ENCODE results near the gene FNIP1. TPM values are rescaled to one million over a fixed set of nuclear protein-coding genes. Genes with fewer than 3 reads are reported as not detected.

The FNIP1 gene
- total and polyA plus RNA-seq, 9 of the 15 experiments (the other 6 are each of a cell fraction or from before 2014, with no cell fraction given), result 5.0 to 32.8 (median 18.4) TPM

DNA sequence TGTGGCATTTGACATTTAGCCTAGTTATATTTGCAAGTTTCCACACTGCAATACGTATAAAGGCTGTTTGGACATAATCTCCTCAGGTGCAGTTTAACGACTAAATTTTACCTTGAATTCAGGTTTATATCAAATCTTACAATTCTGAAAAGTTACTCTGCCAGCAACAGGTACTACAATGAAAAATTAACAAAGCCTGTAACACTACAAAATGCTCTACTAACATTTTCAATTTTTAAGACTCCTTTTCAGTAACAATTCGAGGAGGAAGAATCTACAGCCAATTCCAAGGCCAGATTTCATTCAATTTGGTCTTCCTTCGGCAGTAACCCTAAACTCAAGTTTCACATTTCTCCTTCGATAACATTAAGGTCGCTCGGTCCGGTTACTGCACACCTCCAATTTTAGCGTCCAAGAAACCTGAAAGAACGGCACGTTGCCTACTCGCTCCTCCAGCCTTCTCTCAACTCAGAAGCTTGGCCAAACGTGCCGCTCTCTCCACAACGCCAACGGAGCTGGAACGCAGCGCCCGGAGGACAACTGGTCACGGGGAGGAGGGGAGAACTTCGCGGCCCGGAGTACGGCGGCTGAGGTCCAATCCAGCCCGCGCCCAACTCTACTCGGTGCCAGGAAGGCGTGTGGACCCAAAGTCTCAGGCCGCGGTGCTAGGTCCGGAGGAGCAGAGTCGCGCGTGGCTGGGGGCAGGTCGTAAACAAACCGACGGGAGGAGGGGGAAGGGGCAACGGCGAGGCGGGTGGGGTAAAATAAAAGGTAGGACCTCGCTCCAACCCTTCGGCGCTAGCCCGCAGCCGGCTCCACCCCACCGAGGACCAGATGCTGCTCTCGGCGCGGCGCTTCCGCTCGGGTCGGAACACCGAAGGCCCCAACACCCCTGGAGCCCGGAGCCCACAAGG is 681 bp downstream of the FNIP1 start (continued):
- TF ChIP-seq, protein P1, sequence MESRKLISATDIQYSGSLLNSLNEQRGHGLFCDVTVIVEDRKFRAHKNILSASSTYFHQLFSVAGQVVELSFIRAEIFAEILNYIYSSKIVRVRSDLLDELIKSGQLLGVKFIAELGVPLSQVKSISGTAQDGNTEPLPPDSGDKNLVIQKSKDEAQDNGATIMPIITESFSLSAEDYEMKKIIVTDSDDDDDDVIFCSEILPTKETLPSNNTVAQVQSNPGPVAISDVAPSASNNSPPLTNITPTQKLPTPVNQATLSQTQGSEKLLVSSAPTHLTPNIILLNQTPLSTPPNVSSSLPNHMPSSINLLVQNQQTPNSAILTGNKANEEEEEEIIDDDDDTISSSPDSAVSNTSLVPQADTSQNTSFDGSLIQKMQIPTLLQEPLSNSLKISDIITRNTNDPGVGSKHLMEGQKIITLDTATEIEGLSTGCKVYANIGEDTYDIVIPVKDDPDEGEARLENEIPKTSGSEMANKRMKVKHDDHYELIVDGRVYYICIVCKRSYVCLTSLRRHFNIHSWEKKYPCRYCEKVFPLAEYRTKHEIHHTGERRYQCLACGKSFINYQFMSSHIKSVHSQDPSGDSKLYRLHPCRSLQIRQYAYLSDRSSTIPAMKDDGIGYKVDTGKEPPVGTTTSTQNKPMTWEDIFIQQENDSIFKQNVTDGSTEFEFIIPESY (CRISPR knock-in tag; IDR thresholded peaks at IDR 0.05), result no peak; the same call in 1 of the 2 replicates
- TF ChIP-seq PTTG1 (tag; IDR thresholded peaks at IDR 0.05; ENCODE audit: low read depth) (no peak), TAF1 (IDR thresholded peaks at IDR 0.05; ENCODE audit: control insufficient read depth, extremely low read depth, insufficient read depth, low read length, severe bottlenecking) (no peak), PYGO2 (tag; IDR thresholded peaks at IDR 0.05) (no peak), HOXB6 (CRISPR knock-in tag; IDR thresholded peaks at IDR 0.05; ENCODE audit: borderline replicate concordance) (no peak), MAFG (tag; conservative IDR thresholded peaks at IDR 0.05) (no peak), ZSCAN32 (CRISPR knock-in tag; IDR thresholded peaks at IDR 0.05) (no peak), ZNF668 (CRISPR knock-in tag; IDR thresholded peaks at IDR 0.05) (no peak), RB1 (IDR thresholded peaks at IDR 0.05; ENCODE audit: low read depth) (no peak; the same call in 1 of the 2 replicates), ZEB2 (IDR thresholded peaks at IDR 0.05) (no peak), ZNF586 (CRISPR knock-in tag; conservative IDR thresholded peaks at IDR 0.05) (no peak), CSDE1 (IDR thresholded peaks at IDR 0.05) (no peak)
- TF ChIP-seq, protein P2, sequence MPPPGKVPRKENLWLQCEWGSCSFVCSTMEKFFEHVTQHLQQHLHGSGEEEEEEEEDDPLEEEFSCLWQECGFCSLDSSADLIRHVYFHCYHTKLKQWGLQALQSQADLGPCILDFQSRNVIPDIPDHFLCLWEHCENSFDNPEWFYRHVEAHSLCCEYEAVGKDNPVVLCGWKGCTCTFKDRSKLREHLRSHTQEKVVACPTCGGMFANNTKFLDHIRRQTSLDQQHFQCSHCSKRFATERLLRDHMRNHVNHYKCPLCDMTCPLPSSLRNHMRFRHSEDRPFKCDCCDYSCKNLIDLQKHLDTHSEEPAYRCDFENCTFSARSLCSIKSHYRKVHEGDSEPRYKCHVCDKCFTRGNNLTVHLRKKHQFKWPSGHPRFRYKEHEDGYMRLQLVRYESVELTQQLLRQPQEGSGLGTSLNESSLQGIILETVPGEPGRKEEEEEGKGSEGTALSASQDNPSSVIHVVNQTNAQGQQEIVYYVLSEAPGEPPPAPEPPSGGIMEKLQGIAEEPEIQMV (tag; conservative IDR thresholded peaks at IDR 0.05; ENCODE audit: low read depth), result no peak
- TF ChIP-seq, protein P3, sequence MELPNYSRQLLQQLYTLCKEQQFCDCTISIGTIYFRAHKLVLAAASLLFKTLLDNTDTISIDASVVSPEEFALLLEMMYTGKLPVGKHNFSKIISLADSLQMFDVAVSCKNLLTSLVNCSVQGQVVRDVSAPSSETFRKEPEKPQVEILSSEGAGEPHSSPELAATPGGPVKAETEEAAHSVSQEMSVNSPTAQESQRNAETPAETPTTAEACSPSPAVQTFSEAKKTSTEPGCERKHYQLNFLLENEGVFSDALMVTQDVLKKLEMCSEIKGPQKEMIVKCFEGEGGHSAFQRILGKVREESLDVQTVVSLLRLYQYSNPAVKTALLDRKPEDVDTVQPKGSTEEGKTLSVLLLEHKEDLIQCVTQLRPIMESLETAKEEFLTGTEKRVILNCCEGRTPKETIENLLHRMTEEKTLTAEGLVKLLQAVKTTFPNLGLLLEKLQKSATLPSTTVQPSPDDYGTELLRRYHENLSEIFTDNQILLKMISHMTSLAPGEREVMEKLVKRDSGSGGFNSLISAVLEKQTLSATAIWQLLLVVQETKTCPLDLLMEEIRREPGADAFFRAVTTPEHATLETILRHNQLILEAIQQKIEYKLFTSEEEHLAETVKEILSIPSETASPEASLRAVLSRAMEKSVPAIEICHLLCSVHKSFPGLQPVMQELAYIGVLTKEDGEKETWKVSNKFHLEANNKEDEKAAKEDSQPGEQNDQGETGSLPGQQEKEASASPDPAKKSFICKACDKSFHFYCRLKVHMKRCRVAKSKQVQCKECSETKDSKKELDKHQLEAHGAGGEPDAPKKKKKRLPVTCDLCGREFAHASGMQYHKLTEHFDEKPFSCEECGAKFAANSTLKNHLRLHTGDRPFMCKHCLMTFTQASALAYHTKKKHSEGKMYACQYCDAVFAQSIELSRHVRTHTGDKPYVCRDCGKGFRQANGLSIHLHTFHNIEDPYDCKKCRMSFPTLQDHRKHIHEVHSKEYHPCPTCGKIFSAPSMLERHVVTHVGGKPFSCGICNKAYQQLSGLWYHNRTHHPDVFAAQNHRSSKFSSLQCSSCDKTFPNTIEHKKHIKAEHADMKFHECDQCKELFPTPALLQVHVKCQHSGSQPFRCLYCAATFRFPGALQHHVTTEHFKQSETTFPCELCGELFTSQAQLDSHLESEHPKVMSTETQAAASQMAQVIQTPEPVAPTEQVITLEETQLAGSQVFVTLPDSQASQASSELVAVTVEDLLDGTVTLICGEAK (IDR thresholded peaks at IDR 0.05), result no peak; the same call in 1 of the 2 replicates
- TF ChIP-seq, protein P3 (CRISPR knock-in tag; IDR thresholded peaks at IDR 0.05), result no peak

Data from K562 (cell line).